Measurements from ENCODE around the gene ATP6V0D1. TPM values are rescaled to one million over a fixed set of nuclear protein-coding genes. Genes with fewer than 3 reads are reported as not detected.

ATP6V0D1 gene
- total RNA-seq, 2 donors from 2014 or later = 79.7 to 95.7 TPM

GRCh38 chr16:67429053-67429798 is 51.7 kb downstream of the ATP6V0D1 start:
- Histone ChIP-seq H3K9me3 (no peaks in the 10 kb centered on the region), H3K4me3 (no peak overlapping the region), H3K36me3 (no peaks in the 10 kb centered on the region), H3K4me1 (peaks cover 0 to 39% of the 10 kb centered on the region in 2 donors), H3K27me3 (no peaks in the 10 kb centered on the region), H3K27ac (no peak overlapping the region)
- TF ChIP-seq CTCF (IDR thresholded peaks at IDR 0.05) = no peak
- DNase-seq (ENCODE audit: low spot score) = no peak

GRCh38 chr16:67428146-67428731 is 52.7 kb downstream of the ATP6V0D1 start:
- no peaks in the 10 kb centered on the region for H3K27me3 ChIP-seq
- no peak for DNase-seq (ENCODE audit: low spot score)
- H3K4me3 ChIP-seq = no peak overlapping the region
- H3K27ac ChIP-seq = no peak overlapping the region
- peaks cover 0 to 45% of the 10 kb centered on the region in 2 donors for H3K4me1 ChIP-seq
- peak; percentile 66 to 90 for TF ChIP-seq CTCF (IDR thresholded peaks at IDR 0.05)
- H3K9me3 ChIP-seq = no peaks in the 10 kb centered on the region
- H3K36me3 ChIP-seq = no peaks in the 10 kb centered on the region

- DNase-seq (ENCODE audit: low spot score) = no peak
- Histone ChIP-seq H3K4me1 (peaks cover 0 to 38% of the 10 kb centered on the region in 2 donors), H3K27me3 (no peaks in the 10 kb centered on the region), H3K4me3 (no peak overlapping the region), H3K9me3 (no peaks in the 10 kb centered on the region), H3K27ac (no peak overlapping the region), H3K36me3 (no peaks in the 10 kb centered on the region)
- TF ChIP-seq CTCF (IDR thresholded peaks at IDR 0.05) = no peak
These were observed 54.0 kb downstream of the ATP6V0D1 start for GRCh38 chr16:67426950-67427349.

GRCh38 chr16:67426022-67426421 is 54.9 kb downstream of the ATP6V0D1 start:
- H3K4me3 ChIP-seq = no peak overlapping the region
- no peak for DNase-seq (ENCODE audit: low spot score)
- no peaks in the 10 kb centered on the region for H3K9me3 ChIP-seq
- peaks cover 0 to 31% of the 10 kb centered on the region in 2 donors for H3K4me1 ChIP-seq
- H3K27me3 ChIP-seq = no peaks in the 10 kb centered on the region
- H3K27ac ChIP-seq = no peak overlapping the region
- no peaks in the 10 kb centered on the region for H3K36me3 ChIP-seq
- TF ChIP-seq CTCF (IDR thresholded peaks at IDR 0.05) = no peak

GRCh38 chr16:67425580-67425979 is 55.4 kb downstream of the ATP6V0D1 start:
- no peak for TF ChIP-seq CTCF (IDR thresholded peaks at IDR 0.05)
- Histone ChIP-seq H3K4me1 (peaks cover 0 to 27% of the 10 kb centered on the region in 2 donors), H3K9me3 (no peaks in the 10 kb centered on the region), H3K36me3 (no peaks in the 10 kb centered on the region), H3K27me3 (no peaks in the 10 kb centered on the region), H3K4me3 (no peak overlapping the region), H3K27ac (no peak overlapping the region)
- no peak for DNase-seq (ENCODE audit: low spot score)

Measured in right atrium auricular region (tissue), 2 donors.